Left ventricle myocardium inferior (tissue), 1 donor: ENCODE results near the gene TFE3. TPM values are rescaled to one million over a fixed set of nuclear protein-coding genes. Genes with fewer than 3 reads are reported as not detected.
A peak's percentile ranks its signal among the peaks of the same experiment; 100 is the strongest.

ENCODE experiments used
- DNase-seq: peaks from one replicate; pipeline ENCODE4 v3.0.0-alpha.2; 2020
- H3K27ac ChIP-seq: fragments of 200-600 bp; replicated peaks from 2 replicates; pipeline ENCODE4 v1.8.0; 2021
- H3K27me3 ChIP-seq: fragments of 200-600 bp; 2 replicates; pipeline ENCODE4 v1.8.0; 2021; ENCODE audit warnings: low read depth
- H3K36me3 ChIP-seq: fragments of 200-600 bp; 2 replicates; pipeline ENCODE4 v1.8.0; 2021
- H3K4me1 ChIP-seq: fragments of 200-600 bp; 2 replicates; pipeline ENCODE4 v1.8.0; 2021
- H3K4me3 ChIP-seq: fragments of 200-600 bp; 2 replicates; pipeline ENCODE4 v1.8.0; 2021; ENCODE audit warnings: mild to moderate bottlenecking, moderate library complexity
- H3K9me3 ChIP-seq: fragments of 200-600 bp; replicated peaks from 2 replicates; pipeline ENCODE4 v1.8.0; 2021
- CTCF ChIP-seq: fragments of 200-600 bp; IDR thresholded peaks from 2 replicates; pipeline ENCODE4 v1.8.0; 2021; ENCODE audit warnings: antibody characterized with exemption, mild to moderate bottlenecking, borderline replicate concordance
- intact Hi-C: fragments of 100-400 bp; cut with micrococcal nuclease; formaldehyde crosslinking; loops from one replicate; pipeline ENCODE4 v1.11.0; 2022
- total RNA-seq: library from RNA; stranded (reverse); fragmentation: NEBNext Ultra II Directional; extraction: Animal tissue kit (Norgen Biotek cat#: 25700); gene quantifications from one replicate; pipeline ENCODE4 v1.2.1, GENCODE V29; 2021
- donor health status: DM: no; HTN: yes; CAD: no; lungs with severe emphysema.

Gene TFE3
- total RNA-seq, 1 donor from 2014 or later = 19.2 TPM

GRCh38 chrX:49002091-49002935 is 40.8 kb downstream of the TFE3 start, which contains the start of gene GRIPAP1:
Gene GRIPAP1, minus strand, starts transcription at chrX:49002264. Its CDS starts 35 bp downstream, at chrX:49002229.
- Histone ChIP-seq H3K27me3 (no peaks in the 10 kb centered on the region), H3K36me3 (peaks cover 6% of the 10 kb centered on the region), H3K27ac (peak within 1 kb of the TSS; percentile 85), H3K4me3 (peak within 1 kb of the TSS; percentile 78), H3K9me3 (no peaks in the 10 kb centered on the region), H3K4me1 (peaks cover 7% of the 10 kb centered on the region)
- intact Hi-C loops = no loop called here
- no peak for TF ChIP-seq CTCF
- DNase-seq = peak; percentile 67

GRCh38 chrX:49001521-49002090 is 41.6 kb downstream of the TFE3 start:
- intact Hi-C loops = no loop called here
- no peak for TF ChIP-seq CTCF
- DNase-seq = no peak
- Histone ChIP-seq H3K9me3 (no peaks in the 10 kb centered on the region), H3K36me3 (peaks cover 12% of the 10 kb centered on the region), H3K27me3 (no peaks in the 10 kb centered on the region), H3K4me3 (peak overlapping the region; percentile 78), H3K4me1 (peaks cover 7% of the 10 kb centered on the region), H3K27ac (peak overlapping the region; percentile 85)

GRCh38 chrX:49000636-49001035 is 42.5 kb downstream of the TFE3 start:
- Histone ChIP-seq H3K27ac (no peak overlapping the region), H3K4me1 (peaks cover 7% of the 10 kb centered on the region), H3K36me3 (peaks cover 16% of the 10 kb centered on the region), H3K27me3 (no peaks in the 10 kb centered on the region), H3K9me3 (no peaks in the 10 kb centered on the region), H3K4me3 (no peak overlapping the region)
- intact Hi-C loops = no loop called here
- DNase-seq = no peak
- no peak for TF ChIP-seq CTCF

- Histone ChIP-seq H3K9me3 (no peaks in the 10 kb centered on the region), H3K27me3 (no peaks in the 10 kb centered on the region), H3K4me3 (no peak overlapping the region), H3K4me1 (peaks cover 7% of the 10 kb centered on the region), H3K27ac (no peak overlapping the region), H3K36me3 (peaks cover 16% of the 10 kb centered on the region)
- no peak for DNase-seq
- intact Hi-C loops = no loop called here
- TF ChIP-seq CTCF = no peak
These were observed 44.1 kb downstream of the TFE3 start for GRCh38 chrX:48999030-48999429.

GRCh38 chrX:48998391-48998790 is 44.8 kb downstream of the TFE3 start:
- H3K27ac ChIP-seq = no peak overlapping the region
- H3K4me1 ChIP-seq = peaks cover 7% of the 10 kb centered on the region
- no peaks in the 10 kb centered on the region for H3K9me3 ChIP-seq
- peaks cover 17% of the 10 kb centered on the region for H3K36me3 ChIP-seq
- no peaks in the 10 kb centered on the region for H3K27me3 ChIP-seq
- no peak for DNase-seq
- intact Hi-C loops = no loop called here
- TF ChIP-seq CTCF = no peak
- no peak overlapping the region for H3K4me3 ChIP-seq
